HL-60 (cell line): Measurements from ENCODE around the gene PCDHA4.
"Not testable (repeated sequence)": the region's sequence is repeated elsewhere in the genome, so short reads cannot be mapped to it uniquely, and the experiment has no call there.

Source experiments
- DNase-seq, 2 experiments: peaks; one replicate each; pipeline ENCODE4 v3.0.0-alpha.2; 2010 to 2020; ENCODE audit warnings: low read depth in 1 of 2, low spot score in 1 of 2
- H3K27ac ChIP-seq: fragments of 250-450 bp; sonication (Bioruptor Pico); replicated peaks from 2 replicates; pipeline ENCODE4 v1.5.1; 2020; ENCODE audit warnings: mild to moderate bottlenecking, moderate library complexity
- H3K27me3 ChIP-seq: fragments of 250-450 bp; sonication (Bioruptor Pico); 2 replicates; pipeline ENCODE4 v1.5.1; 2021; ENCODE audit warnings: mild to moderate bottlenecking, moderate library complexity; ENCODE audit not compliant: insufficient read depth, poor library complexity, severe bottlenecking
- H3K4me3 ChIP-seq: replicated peaks from 2 replicates; pipeline ENCODE4 v1.5.1; 2011; ENCODE audit warnings: mild to moderate bottlenecking, control low read depth, low read length; ENCODE audit not compliant: insufficient read depth
- CTCF ChIP-seq: IDR thresholded peaks from one replicate; pipeline ENCODE4 v1.5.1; 2011; ENCODE audit warnings: low read length, control low read depth, inconsistent platforms; ENCODE audit not compliant: insufficient read depth
- GABPA ChIP-seq: IDR thresholded peaks from 2 replicates; pipeline ENCODE4 v1.6.1; 2012; ENCODE audit warnings: low read depth
- POLR2AphosphoS5 ChIP-seq: IDR thresholded peaks from 2 replicates; pipeline ENCODE4 v1.6.1; 2012; ENCODE audit warnings: low read depth
- REST ChIP-seq: IDR thresholded peaks from 2 replicates; pipeline ENCODE4 v1.6.1; 2012; ENCODE audit warnings: low read depth; ENCODE audit not compliant: insufficient replicate concordance
- SPI1 ChIP-seq: IDR thresholded peaks from 2 replicates; pipeline ENCODE4 v1.6.1; 2012; ENCODE audit warnings: low read depth, mild to moderate bottlenecking, borderline replicate concordance

PCDHA4 gene

GRCh38 chr5:140835622-140836510 is 29.0 kb downstream of the PCDHA4 start:
- no peaks in the 10 kb centered on the region for H3K27me3 ChIP-seq

GRCh38 chr5:140840978-140841962 is 34.4 kb downstream of the PCDHA4 start, which contains the start of gene PCDHA8:
Gene PCDHA8, plus strand, starts transcription at chr5:140841187. Its CDS starts 135 bp downstream, at chr5:140841322.
- H3K27ac ChIP-seq = no peak within 1 kb of the TSS
- no peak for DNase-seq
- no peaks in the 10 kb centered on the region for H3K27me3 ChIP-seq
- no peak for TF ChIP-seq REST
- no peak within 1 kb of the TSS for H3K4me3 ChIP-seq

More at GRCh38 chr5:140835622-140836510, 29.0 kb downstream of the PCDHA4 start:
- H3K27ac ChIP-seq = no peak overlapping the region
- DNase-seq = no peak
- TF ChIP-seq GABPA (no peak), CTCF (no peak), SPI1 (no peak), POLR2AphosphoS5 (no peak), REST (no peak)
- H3K4me3 ChIP-seq = no peak overlapping the region

- Histone ChIP-seq H3K27me3 (no peaks in the 10 kb centered on the region), H3K27ac (no peak overlapping the region), H3K4me3 (no peak overlapping the region)
- TF ChIP-seq SPI1 = no peak
- TF ChIP-seq GABPA = no peak
- TF ChIP-seq POLR2AphosphoS5 = no peak
- TF ChIP-seq REST = no peak
- no peak for TF ChIP-seq CTCF
- no peak for DNase-seq
Observed at GRCh38 chr5:140842798-140843733, 36.2 kb downstream of the PCDHA4 start.

GRCh38 chr5:140848139-140849102 is 41.6 kb downstream of the PCDHA4 start, which contains the start of gene PCDHA9:
Gene PCDHA9, plus strand, starts transcription at chr5:140848382. Its CDS starts 114 bp downstream, at chr5:140848496.
- H3K4me3 ChIP-seq, DNase-seq, H3K27ac ChIP-seq, H3K27me3 ChIP-seq: not testable (repeated sequence)
